ENCODE results near the gene KSR2.

GRCh38 chr12:117921929-117922777 lies 46.6 kb downstream of the KSR2 start:
- TF ChIP-seq CTCF (conservative IDR thresholded peaks at IDR 0.05), result no peak
- TF ChIP-seq EZH2 (IDR thresholded peaks at IDR 0.05; ENCODE audit: low read depth), result no peak
